NOMO-1 treated with dmso at 0.1 percent for 144 hours (cell line): ENCODE data around the gene IL2RA.
A peak's percentile ranks its signal among the peaks of the same experiment; 100 is the strongest.
"Not testable (repeated sequence)": the region's sequence is repeated elsewhere in the genome, so short reads cannot be mapped to it uniquely, and the experiment has no call there.

Source experiments
- DNase-seq: peaks from one replicate; lab custom pipeline; 2025; ENCODE audit not compliant: unreplicated experiment; lab: John Stamatoyannopoulos, UW

Gene IL2RA

DNA sequence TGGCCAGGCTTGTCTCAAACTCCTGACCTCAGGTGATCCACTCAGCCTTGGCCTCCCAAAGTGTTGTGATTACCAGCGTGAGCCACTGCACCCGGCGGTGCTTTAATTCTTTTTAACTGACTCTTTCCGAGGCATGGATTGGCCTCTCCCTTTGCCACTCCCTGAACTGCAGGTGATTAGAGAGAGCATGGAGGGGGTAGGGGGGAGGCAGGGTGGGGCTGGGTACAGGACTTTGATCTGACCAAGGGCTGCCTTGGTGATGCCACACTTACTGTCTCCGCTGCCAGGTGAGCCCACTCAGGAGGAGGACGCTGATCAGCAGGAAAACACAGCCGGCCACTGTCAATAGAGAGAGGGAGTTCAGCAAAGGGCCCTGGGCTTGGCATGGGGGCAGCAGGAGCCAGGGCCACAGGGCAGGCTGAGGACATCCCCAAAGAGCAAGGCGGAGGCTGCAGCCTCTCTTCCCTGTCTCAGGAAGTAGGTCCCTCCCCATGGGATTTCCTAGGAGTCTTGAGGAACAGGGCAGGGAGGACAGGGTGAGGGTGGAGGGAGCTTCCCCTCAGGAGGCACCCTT, 44.3 kb downstream of the IL2RA start:
- no peak for DNase-seq

DNA sequence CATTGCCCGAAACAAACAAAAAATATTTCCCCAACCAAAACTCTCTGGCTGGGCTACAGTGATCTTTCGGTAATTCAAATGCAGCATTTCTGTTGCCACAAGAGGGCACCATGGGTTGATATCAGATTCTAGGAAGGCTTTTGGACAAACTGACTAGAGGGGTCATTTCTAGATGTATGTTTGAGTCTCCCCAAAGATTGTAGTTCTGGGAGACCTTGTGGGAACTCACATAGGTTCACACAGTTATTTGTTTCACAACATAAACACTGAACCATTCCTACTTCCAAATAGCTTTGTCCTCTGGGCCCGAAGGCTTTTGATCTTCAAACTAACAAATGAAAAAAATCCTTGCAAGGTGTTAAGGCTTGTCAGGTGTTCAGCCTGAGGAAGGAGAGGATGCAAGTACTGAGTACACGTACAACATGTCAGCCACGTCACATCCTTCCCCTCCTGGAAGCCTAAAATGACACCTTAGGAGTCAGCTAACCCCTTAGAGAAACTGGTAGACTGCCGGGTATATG, 47.9 kb downstream of the IL2RA start:
- DNase-seq, result peak; percentile 28

DNA sequence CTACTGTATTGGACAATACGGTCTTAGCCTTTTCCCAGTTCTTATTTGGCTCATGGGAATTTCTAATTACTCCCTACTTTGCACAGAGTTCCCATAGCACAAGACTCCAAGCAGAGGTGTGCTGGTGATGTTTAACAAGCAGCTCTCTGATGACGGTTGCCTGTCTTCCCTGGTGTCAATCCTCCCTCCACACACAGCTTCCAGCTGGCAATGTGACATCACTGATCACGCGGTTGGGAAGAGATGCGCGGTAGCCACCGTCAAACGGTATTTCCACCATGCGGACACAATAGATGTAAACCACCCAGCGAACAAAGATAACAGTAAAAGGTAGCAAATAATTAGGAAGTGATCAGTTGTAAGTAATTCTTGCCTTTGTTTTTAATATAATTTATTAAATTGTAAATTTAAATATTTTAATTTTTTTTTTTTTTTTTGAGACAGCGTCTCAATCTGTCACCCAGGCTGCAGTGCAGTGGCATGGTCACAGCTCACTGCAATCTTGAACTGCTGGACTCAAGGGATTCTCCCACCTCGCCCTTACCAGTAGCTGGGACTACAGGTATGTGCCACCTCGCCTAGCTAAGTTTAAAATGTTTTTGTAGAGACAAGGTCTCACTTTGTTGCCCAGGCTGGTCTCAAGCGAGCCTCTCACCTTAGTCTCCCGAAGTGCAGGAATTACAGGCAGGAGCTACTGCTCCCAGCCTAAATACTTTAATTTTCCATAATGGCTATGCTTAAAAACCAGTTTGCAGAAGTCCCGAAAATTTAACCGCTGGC, 48.6 kb downstream of the IL2RA start:
- no peak for DNase-seq

DNA sequence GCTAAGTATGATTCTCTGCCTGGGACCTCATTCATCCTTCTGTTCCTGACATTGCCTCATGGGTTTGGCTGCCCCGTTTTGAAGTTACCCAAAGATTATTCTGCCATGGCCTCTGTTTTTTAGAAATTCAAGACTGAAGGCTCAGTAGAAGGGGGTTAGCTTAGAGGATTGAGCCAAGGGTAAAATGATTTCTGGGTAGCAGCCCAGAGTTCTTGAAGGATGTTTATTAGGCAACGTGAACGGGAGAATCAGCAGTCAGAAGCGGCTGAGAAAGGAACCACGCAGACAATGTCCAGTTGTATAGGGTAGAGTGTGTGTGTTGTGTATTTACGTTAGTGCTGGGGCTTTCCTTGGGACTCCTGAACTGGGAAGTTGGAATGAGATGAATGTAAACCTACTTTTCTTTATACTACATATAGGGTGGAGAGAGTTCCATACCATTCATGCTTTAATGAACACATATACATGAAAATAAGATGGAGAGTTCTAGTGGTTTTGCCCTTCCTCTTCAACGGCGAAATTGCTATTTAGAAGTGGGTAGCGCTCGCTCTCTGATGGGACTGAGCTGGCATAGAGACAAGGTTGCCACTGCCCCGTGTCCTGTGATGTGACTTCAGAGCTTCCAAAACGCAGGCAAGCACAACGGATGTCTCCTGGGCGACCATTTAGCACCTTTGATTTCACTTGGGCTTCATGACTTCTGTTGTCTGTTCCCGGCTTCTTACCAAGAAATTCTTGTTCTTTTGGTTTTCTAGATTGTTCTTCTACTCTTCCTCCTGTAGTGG, 49.9 kb downstream of the IL2RA start:
- no peak for DNase-seq

DNA sequence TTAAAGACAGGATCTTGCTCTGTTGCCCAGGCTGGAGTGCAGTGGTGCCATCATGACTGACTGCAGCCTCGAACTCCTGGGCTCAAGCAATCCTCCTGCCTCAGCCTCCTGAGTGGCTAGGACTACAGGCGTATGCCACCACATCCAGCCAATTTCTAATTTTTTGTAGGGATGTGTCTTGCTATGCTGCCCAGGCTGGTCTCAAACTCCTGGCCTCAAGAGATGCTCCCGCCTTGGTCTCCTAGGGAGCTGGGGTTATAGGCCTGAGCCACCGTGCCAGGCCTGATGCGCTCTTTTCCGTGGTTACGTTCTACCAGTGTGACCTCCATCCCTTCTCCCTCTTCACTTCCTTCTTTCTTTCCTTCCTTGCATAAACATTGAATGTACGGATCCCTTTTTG, 50.6 kb downstream of the IL2RA start:
- no peak for DNase-seq

DNA sequence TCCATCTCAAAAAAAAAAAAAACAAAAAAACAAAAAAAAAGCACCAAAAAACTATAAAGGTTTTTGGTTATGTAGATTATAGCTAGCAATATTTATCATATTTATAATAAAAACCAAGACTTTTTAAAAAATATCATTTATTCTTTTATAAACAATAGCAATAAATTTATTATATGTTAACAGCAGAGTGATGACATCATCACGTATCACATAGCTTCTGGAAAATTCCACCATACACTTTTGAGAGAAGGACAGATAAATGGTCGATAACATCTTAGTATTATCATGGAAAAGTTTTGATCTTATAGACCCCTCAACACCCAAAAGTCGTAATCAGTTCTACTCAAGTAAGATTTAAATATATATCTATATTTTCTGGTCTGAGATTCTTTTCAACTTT, 51.6 kb downstream of the IL2RA start:
- no peak for DNase-seq

DNA sequence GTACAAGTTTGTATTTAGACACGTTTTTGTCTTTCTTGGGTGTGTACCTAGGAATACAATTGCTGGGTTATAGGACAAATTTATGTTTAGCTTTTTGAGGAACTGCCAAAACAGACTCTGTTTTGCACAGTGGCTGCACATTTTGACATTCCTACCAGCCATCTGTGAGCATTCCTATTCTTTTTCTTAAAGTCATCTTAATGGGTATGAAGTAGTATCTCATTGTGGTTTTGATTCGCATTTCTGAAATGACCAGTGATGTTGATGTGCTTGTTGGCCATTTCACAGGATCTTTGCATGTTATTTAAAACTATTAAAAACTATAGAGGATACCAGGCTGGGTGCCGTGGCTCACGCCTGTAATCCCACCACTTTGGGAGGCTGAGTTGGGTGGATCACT, 52.2 kb downstream of the IL2RA start:
- DNase-seq, result no peak

DNA sequence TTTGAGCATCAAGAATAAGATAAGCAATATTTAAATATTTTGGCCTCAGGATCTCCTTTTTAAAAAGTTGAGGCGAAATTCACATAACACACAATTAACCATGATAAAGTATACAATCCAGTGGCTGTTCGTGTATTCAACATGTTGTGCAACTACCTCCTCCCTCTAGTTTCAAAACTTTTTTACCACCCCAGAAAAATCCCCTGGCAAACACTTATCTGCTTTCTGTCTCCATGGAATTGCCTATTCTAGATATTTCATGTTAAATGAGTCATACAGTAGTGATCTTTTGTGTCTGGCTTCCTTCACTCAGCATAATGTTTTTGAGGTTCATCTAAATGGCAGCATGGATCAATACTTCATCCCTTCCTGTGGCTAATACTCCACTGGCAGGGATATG, 53.0 kb downstream of the IL2RA start:
- no peak for DNase-seq

DNA sequence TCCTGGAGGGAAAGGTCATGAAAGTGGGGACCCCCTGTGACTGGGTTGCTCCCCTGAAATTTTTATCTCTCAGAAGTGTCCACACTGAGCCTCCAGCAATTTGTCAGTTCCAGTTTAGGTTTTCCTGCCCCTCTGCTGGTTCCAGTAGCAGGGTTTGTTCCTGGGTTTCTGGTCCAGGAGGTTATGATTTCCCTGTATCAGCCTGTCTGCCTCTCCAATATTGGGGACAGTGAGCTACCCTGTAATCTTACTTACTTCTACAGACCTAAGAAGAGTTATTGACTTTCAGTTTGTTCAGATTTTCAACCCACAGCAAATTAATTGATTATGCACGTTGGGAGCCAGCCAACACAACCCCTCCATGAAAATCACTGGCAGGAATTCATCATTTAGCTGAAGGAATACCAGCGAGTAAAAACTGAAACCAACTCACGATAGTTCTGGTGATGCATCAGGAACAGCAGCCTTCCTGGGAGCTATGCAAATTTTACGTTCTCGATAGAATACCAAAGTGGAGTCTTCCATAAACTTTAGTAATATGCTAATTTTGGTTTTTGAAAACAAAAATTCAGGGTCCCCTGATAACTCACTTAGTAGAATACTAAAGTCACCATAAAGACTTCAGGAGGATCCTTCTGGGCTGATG, 53.5 kb downstream of the IL2RA start:
- no peak for DNase-seq

DNA sequence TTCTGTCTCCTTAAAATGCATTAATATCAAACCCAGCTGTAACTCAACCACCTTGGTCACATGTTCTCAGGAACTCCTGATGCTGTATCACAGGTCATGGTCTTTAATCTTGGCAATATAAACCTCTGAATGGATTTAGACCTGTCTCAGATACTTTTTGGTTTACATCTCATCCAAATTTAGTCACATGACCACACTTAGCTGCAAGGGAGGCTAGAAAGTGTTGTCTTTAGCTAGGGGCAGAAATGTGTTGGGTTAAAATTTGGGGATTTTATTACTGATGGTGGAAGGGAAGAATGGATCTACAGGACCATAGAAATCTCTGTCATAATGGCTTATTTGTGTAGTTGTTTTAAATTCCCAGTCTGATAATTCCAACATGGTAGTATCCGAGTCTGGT, 55.2 kb downstream of the IL2RA start:
- no peak for DNase-seq

DNA sequence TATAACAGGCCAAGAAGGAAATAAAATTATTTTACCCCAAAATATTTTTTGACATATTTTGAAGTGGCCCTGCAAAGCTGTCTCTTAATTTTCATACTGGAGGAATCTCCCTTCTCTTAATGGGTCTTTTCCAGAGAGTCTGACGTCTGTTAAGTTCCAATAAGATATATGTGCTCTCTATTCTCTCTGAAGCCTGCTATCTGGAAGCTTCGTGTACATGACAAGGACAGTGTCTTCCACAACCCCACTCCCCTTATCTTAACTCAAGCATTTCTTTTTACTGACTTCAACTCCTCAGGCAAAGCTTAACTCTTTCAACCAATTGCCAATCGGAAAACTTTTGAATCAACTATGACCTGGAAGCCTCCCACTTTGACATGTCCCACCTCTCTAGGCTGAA, 55.6 kb downstream of the IL2RA start:
- DNase-seq, result no peak

DNA sequence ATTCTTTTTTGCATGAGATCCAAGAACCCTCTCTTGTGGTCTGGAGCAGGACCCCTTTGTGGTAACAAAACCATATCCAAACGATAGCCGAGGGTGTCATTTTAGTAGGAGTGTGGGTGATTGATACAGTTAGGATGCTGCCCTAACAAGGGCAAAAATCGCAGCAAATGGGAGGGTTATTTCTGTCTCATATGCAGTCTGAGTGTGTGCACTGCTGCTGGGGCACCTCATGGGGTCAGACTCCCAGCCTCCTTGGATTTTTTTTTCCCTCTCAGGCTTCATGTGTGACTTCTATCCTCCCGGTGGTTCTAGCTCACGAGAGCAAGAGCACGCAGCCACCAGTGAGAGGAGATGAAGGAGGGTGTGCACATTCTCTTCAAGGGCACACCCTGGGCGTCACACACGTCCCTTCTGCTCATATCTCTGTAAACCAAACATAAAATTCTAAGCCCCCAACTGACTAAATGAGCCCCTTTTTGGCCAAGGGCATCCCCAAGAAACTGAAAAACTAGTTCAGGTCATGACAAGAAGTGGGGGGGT, 56.2 kb downstream of the IL2RA start:
- DNase-seq, result no peak

DNA sequence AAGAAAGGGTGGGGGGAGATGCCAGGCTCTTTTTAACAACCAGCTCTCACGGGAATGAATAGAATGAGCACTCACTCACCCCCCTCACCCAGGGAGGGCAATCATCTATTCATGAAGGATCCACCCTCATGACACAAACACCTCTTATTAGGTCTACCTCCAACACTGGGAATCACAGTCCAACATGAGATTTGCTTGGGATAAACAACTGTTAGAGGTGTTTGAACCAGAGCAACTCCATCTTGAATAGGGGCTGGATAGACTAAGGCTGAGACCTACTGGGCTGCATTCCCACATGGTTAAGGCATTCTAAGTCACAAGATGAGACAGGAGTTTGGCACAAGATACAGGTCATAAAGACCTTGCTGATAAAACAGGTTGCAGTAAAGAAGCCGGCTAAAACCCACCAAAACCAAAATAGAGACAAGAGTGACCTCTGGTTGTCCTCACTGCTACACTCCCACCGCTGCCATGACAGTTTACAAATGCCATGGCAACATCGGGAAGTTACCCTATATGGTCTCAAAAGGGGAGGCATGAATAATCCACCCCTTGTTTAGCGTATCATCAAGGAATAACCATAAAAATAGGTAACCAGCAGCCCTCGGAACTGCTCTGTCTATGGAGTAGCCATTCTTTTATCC, 56.9 kb downstream of the IL2RA start:
- not testable (repeated sequence) for DNase-seq

DNA sequence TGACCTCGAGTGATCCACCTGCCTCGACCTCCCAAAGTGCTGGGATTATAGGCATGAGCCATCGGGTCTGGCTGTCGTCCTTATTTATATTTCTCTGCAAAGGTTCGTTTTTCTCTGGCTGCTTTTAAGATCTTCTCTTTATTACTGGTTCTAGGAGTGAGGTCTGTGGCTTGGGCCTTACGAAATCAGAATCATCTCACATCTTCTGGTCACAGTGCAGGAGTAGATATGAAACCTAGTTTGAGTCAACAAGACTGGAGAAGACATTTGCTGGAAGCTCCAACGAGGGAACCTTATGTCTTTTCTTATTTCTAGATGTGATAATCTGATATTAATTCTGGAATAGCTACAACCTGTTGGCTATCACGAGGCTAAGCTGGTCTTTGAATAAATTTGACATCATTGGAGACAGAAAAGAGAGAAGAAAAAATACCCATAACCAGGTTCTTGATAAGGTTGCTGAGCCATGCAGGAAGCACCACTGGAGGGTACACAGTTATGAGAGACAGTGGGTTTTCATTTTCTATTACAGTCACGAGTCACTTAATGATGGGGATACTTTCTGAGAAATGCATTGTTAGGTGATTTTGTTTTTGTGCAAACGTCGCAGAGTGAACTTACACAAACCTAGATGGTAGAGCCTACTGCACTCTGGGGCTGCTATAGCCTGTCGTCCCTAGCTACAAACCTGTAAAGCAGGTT, 59.2 kb downstream of the IL2RA start:
- DNase-seq, result no peak

DNA sequence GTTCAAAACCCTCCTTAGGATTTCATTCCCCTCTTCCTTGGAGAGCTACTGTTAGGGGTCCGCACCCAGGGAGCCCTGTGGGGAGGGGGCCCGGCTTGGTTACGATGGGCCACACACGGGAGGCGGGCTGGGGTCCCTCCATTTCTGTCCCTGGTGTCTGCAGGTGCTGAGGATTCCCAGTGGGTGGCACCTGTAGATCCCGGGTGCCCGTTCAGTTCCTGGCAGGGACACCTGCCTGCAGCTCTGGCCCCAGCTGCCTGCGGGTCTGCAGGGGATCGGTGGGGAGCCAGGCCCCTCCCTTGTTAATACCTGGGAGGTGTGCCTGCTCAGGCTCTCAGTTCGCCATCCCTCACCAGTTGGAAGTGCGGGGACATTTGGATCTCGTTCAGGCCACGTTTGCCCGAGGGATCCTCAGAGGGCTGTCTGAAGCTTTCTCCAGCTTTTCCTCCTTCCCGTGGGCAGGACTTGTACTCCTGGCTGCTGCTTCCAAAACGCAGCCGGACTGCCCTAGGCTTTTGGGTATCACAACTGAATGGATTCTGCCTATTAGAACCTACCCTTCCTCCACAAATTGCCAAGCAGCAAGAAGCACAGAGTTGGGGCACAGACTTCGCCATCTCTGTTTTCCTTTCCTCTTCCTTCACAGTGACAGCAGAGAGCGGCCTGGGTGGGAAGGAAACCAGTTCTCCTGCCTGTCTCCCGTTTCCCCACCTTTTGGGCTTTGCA, 62.6 kb downstream of the IL2RA start:
- no peak for DNase-seq

DNA sequence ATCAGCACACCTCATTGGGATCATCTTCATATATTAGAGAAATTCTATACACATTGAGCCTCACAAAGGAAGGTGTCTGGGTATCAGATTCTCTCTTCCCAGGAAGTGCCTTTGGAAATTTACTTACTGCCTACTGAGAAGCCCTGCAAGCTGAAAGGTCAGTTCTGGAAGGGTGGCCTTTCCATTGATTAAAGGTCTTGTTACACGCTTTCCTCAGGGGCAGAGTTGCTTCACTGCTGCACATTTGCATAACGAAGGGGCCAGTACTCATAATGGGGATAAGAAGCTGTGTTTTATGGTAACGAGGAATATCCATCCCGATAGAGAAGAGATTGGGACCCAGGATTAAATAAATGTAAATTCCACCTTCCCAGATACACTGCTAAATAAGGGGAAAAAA, 65.5 kb downstream of the IL2RA start:
- no peak for DNase-seq

DNA sequence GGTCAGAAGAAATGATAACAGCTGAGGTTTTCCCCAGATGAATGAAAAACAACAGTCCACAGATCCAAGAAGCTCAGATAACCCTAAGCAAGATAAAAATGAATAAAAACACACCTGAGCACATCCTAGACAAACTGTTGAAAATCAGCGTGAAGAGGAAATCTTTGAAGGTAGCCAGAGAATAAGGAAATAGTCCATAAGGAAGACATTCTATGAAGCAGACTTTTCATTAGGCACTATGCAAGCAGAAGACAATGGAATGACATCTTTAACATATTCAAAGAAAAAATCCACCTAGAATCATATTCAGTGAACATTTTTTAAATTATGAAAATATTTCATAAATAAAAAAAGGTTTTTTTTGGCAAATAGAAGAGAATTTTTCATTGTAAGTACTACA, 69.8 kb downstream of the IL2RA start:
- no peak for DNase-seq

DNA sequence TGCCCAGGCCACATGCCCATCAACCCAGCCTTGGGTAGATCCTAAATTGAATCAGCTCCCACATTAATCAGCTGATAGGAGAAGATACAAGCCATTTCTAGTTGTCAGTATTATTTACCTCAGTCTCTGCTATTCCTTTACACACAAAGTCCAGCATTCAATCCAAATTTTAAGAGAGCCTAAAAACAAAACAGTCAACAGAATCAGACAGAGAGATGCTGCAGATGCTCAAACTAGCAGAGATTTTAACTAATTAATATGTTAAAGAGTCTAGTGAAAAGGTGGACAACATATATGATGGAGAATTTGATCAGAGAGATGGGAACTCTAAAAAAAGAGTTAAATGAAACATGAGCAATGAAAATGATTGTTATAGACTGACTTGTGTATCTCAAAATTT, 70.5 kb downstream of the IL2RA start:
- no peak for DNase-seq

DNA sequence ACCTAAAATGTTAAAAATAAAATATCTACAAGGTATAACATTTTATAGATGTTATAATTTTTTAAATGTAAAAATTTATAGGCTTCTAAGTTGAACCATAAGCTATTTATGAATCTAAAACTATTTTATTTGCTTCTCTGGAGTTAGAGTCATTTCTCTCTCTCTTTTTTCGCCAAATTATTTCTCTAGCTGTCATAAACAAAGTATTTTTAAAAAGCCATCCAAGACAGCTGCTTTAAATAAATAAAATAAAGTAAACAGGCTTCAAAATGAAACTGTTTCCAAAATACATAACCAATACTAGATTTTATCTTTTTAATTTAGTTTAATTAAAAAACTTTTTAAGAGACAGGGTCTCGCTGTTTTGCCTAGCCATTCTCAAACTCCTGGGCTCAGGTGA, 72.4 kb downstream of the IL2RA start:
- no peak for DNase-seq
